EH (cell line): ENCODE data around the gene SHE.

ENCODE experiments used
- DNase-seq: peaks from one replicate; pipeline ENCODE4 v3.0.0-alpha.2; 2015; ENCODE audit warnings: low read depth

The SHE gene

DNA sequence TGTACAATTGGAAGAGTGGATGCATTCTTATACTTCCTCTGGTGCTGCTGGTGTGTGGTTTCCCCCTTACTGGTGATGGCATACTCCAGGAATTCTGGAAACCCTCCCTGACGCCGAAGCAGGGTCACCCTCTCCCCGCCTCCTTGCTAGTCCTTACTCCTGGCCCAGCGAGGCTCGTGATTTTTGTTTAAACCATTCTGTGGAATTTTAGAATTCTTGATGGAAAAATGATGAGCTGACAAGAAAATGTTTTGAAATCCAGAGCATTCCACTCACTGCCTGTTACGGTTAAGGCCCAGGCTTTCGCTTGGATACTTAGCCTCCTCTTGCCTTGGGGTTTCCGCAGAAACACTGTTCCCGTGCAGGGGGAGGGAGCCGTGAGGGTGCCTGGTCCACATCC lies 55.9 kb downstream of the SHE start:
- DNase-seq: peak; percentile 97

DNA sequence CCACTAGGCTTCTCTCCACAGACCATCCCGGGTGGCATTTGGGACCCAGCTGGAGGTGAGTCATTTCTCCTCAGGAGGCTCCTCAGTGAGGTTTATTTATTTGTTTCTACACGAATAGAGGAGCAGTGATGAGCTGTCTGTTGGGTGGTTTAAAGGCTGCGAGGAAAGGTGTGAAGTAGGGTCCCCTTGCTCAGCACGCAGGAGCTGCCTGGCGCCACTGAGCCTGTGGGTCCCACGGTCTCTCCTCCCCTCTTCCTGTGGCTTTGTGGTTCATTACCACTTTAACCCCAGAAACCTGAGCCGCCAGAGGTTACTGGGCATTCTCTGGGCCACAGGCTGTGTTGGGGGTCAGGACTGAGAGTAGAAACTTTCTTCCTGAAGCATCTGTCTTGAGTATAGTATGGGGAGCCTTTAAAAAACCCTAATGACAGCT lies 57.2 kb downstream of the SHE start:
- peak; percentile 88 for DNase-seq

DNA sequence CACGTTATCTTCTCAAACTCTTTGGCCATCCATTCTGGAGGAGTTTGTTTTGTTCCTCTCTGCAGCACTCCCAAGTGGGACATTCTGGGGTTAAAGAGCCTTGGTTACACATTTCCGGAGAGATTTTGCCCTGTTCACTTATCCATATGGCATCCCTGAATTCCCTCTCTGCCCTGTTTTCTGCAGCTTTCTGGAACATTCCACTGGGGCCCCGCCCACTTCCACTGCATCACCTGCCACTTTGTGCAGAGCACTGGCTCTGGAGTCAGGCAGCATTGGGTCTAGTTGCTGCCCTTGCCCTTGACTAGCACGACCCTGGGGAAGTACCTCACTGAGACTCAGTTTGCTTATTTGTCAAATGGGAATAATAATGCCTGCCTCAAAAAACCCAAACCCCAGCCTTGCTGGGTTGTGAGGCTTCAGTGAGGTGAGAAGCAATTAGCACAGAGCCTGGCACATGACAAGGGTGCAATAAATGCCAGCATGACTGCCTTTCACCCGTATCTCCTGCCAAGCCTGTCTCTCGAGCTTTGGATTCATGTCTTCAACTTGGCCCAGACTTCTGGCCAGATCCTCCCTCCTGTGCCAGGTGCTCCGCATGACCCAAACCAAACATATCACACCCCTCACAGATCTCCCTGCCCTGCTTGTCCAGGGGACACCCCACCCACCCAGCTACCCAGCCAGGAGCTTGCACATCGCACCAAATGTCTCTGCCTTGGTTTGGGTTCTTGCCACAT lies 58.8 kb downstream of the SHE start:
- no peak for DNase-seq

DNA sequence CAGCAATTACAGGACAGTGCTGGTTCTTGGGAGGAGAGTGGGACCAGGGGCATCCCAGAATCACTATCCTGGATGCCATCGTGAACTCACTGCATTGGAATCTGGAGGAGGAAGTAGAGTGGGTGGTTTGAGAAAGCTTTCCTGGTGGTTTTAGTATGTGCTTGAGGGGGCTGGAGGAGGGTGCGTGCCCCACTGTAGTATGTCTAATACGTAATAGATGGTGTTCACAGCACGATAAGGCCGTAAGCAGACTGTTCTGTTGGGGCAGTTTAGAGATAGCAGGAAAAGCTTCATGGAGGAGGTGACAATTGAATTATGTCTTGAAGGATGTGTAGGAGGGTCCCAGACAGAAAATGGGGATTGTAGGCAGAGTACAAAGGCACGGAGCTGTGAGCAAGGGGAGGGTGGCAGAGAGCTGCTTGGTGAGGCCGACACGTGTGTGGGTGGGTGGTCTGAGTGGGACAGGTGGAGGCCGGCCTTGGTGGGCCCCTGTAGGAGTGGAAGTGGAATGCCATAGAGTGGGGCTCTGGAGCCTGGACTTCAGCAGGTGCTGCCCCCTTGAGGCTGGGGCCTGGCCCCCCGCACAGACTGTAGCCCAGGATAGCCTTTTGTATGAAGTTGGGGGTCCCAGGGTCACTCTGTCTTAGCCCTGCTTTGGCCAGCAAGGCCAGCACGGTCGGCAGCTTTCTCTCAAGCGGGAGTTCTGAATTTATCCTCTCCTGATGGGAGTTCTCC lies 60.0 kb downstream of the SHE start:
- DNase-seq: peak; percentile 75

DNA sequence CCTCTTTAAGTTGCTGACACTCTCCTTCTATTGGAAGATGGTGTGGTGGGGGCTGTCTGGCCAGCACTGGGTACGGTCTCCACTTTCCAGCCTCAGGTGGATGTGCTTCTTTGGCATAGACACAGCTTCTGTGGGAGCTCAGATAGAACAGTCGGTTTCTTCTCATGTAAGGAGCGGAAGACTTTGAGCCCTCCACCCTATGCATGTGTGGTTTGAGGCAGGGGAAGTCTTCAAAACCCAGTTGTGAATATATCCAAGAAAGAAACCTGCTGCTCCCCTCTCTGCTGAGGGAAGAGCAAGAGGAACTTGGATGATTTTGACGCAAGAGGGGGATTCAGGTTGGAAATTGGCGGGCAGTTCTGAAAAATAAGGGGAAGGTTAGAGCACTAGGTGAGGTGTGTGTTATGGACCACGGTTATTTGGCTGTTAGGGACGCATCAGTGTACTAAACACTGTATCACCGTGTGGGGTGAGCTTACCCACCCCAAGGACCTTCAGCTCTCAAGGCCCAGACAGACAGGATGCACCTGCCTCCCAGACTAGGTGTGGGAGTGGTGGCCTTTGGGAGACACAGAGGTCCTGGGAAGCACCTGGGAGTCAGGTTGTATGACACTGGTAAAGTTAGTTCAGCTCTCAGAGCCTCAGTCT lies 60.8 kb downstream of the SHE start:
- no peak for DNase-seq

DNA sequence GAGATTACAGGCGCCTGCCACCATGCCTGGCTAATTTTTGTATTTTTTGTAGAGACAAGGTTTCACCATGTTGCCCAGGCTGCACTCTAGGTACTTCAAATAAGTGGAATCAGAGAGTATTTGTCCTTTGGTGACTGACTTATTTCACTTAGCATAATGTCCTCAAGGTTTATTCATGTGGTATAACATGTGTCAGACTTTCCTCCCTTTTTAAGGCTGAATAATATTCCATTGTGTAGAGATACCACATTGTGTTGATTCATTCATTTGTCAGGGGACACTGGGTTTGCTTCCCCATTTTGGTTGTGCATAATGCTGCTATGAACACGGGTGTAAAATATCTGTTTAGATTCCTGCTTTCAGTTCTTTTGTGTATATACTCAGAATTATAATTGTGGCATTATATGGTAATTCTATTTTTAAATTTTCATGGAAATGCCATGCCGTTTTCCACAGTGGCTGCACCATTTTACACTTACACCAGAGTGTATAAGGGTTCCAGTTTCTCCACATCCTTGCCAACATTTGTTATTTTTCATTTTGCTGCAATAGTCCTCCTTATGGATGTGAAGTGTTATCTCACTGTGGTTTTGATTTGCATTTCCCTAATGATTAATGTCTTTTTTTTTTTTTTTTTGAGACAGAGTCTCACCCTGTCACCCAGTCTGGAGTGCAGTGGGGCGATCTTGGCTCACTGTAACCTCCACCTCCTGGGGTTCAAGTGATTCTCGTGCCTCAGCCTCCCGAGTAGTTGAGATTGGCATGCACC lies 62.0 kb downstream of the SHE start:
- DNase-seq: no peak

DNA sequence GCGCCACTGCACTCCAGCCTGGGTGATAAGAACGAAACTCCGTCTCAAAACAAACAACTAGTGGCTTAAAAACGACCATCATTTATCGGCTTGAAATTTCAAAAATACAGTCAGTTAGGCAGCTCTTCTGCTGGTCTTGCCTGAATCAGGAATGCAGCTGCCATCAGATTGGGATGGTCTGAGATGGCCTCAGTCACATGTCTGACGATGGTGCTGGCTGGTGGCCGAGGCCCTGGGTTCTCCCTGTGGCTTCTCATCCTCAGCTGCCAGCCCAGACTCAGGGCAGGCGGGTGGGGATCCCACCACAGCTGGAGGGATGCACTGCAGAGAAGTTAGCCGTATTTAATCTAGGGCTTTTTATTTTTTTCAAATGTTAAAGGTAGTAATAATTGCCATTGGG lies 65.8 kb downstream of the SHE start:
- no peak for DNase-seq

DNA sequence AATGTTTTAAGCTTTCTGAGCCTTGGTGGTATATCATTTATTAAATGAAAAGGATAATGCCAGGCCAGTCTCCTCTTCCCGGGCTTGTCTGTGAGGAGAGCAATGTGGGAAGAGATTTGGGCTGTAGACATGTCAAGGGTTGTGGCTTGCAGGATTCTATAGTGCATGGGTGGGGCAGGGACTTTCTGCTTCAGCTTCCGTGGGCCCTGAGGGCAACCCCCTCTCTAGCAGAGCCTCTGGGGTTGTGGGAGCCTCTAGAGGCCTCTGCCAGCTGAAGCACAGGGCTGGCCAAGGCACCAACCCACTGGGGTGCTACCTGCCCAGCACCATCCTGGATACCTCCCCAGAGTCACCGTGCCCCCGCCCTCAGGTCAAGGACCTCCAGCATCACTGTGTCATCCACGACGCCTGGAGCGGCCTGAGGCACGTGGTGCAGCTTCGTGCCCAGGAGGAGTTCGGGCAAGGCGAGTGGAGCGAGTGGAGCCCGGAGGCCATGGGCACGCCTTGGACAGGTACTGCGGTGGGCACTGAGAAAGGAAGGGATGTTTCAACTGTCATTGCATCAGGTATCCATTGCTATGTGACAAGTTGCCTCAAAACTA lies 66.5 kb downstream of the SHE start:
- no peak for DNase-seq

DNA sequence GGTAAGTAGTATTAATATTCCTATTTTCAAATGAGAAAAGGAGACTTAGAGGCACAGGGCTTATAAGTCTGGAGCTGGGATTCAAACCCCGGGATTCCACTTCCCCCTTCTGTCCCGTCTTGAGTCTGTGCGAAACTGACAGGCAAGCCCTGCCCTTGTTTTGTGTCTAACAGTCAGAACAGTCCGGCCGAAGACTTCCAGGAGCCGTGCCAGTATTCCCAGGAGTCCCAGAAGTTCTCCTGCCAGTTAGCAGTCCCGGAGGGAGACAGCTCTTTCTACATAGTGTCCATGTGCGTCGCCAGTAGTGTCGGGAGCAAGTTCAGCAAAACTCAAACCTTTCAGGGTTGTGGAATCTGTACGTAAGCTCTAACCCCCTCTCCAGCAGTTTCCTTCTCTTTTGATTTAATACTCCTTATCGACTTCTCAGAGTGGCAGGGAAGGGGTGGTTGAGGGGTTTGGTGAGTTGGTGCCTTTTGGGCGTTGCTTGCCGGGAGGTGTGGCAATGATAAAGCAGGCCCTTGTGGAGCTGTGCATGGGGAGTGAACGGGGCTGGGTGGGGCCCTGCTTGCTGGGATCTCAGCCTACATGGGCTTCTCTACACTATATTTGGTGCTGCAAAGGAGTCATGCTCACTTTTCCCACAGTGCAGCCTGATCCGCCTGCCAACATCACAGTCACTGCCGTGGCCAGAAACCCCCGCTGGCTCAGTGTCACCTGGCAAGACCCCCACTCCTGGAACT lies 67.7 kb downstream of the SHE start:
- DNase-seq: no peak

DNA sequence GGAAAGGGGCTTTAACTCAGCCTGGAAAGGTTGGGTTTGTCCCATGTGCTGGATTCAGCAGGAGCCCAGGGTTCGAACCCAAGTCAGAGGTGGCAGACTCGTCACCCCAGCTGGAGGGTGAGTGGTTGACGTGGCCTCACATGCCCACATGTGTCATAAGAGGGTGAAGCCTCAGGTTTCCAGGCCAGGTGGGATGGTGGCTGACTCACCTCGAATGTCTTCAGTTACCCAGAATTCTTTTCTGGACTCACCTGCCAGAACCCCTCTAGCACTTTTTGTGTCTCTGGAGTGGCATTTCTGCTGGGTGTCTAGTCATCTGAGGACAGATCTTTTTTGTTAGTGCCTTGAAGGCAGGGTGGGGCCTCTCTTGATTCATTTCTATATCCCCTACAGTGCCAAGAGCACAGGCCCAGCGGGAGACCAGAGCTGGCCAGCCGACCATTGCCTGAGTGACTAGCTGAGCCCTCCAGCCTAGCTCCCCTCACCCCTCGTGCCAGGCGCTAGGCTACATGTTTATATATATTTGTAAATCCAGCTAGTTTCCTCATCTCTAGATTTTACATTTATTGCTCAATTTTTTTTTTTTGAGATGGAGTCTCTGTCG lies 68.9 kb downstream of the SHE start:
- no peak for DNase-seq

DNA sequence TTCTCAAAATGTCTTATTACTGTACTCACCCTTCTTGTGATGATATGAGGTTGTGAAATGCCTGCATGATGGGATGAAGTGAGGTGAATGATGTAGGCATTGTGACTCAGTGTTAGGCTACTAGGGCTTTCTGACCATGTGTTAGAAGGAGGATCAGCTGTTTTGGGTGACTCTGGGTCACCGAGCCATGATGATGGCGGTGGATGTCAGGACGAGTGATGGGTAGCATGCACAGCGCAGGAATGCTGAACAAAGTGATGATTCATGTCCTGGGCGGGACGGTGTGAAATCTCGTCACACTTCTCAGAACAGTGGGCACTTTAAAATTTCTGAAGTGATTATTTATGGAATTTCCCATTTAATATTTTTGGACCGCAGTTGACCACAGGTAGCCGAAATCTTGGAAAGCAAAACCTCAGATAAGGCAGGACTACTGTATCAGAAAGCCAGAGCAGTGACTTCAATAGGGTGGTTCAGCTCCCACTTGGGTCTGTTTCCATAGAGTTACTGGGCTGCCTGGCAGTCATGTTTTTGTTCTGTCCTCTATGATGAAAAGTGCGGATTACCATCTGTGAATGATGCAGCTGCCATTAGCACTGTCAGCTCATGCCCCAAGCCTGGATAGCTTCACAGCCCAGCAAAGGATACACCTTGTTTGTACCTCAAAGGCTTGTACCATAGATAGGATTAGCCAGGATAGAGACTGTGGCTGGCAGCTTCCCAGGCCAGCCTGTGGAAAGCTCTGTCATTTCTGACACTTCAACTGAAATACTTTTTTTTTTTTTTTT lies 70.4 kb downstream of the SHE start:
- peak; percentile 92 for DNase-seq

DNA sequence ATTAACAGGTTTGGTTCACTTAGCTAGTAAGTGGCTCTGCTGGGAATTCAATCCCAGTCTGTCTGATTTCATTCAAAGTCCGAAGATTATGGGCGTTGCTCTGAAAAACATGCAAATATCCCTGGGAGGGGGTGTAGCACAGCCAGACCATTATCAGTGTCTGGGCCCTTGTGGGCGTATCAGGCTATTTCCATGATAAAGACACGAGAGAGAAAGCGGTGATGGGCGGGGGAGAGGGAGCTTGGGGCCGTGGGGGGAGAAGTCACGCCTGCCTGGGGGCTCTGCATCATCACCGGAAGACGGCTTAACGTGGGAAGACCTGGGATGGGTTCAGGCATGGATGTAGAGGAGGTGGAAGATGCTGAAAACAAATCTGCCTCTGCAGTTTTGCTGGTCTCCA lies 71.3 kb downstream of the SHE start:
- no peak for DNase-seq

DNA sequence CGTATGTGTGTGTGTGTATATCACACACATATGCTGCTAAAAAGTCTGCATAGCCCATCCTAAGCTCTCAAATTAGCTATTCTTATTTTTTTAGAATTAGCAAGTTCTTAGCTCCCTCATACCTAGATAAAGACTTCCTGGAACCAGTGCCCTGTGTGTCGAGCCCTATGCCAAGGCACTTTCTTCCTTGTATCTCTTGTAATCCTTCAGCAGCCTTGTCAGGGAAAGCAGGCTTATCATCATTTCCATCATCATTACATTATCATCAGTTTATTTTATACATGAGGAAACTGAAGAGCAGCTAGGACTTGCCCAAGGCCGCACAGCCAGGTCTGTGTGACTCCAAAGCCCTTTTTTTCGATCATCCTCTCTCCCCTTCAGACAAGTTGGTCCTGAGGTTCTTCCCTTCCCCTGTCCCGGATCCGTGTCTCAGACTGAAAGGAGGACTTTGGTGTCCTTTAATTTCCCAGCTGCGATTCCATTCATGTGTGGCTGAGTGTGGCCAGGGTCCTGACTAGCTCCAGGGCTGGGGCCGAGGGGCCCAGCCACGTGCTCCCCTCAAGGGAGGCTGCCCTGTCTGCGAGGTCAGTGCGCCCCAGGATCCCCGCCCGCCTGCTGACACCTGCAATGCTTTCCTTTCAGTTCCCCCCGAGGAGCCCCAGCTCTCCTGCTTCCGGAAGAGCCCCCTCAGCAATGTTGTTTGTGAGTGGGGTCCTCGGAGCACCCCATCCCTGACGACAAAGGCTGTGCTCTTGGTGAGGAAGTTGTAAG lies 72.2 kb downstream of the SHE start:
- no peak for DNase-seq
